ENCODE measurements around the gene ARHGAP11A.

Gene ARHGAP11A

DNA sequence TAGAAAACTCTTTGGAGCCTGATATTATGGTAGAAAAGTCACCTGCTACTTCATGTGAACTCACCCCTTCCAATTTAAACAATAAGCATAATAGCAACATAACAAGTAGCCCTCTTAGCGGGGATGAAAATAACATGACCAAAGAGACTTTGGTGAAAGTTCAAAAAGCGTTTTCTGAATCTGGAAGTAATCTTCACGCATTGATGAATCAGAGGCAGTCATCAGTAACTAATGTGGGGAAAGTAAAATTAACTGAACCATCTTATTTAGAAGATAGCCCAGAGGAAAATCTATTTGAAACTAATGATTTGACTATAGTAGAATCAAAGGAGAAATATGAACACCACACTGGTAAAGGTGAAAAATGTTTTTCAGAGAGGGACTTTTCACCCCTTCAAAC lies 21.1 kb downstream of the ARHGAP11A start:
- Histone ChIP-seq H3K4me3 (ENCODE audit: insufficient read depth, low read depth, low read length, poor library complexity, severe bottlenecking) (no peak overlapping the region), H3K27me3 (replicated peaks; ENCODE audit: control insufficient read depth, insufficient read depth, low read length, poor library complexity, severe bottlenecking) (no peaks in the 10 kb centered on the region), H3K27ac (ENCODE audit: insufficient read depth, low read length, poor library complexity, severe bottlenecking) (no peak overlapping the region), H3K9me3 (ENCODE audit: control insufficient read depth, low read length) (no peaks in the 10 kb centered on the region), H3K36me3 (ENCODE audit: control insufficient read depth, insufficient read depth, low read length) (no peaks in the 10 kb centered on the region), H3K4me1 (ENCODE audit: control insufficient read depth, insufficient read depth, low read length, poor library complexity, severe bottlenecking) (no peaks in the 10 kb centered on the region)
- no peak for DNase-seq

DNA sequence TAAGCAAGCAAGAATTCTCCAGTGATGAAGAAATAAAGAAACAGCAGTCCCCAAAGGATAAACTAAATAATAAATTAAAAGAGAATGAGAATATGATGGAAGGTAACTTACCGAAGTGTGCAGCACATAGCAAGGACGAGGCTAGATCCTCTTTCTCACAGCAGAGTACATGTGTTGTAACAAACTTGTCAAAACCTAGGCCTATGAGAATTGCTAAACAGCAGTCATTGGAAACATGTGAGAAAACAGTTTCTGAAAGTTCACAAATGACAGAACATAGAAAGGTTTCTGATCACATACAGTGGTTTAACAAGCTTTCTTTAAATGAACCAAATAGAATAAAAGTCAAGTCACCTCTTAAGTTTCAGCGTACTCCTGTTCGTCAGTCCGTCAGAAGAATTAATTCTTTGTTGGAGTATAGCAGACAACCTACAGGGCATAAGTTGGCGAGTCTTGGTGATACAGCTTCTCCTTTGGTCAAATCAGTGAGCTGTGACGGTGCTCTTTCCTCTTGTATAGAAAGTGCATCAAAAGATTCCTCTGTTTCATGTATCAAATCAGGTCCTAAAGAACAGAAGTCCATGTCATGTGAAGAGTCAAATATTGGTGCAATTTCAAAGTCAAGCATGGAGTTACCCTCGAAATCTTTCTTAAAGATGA lies 21.7 kb downstream of the ARHGAP11A start:
- DNase-seq, result no peak
- Histone ChIP-seq H3K36me3 (ENCODE audit: control insufficient read depth, insufficient read depth, low read length) (no peaks in the 10 kb centered on the region), H3K4me1 (ENCODE audit: control insufficient read depth, insufficient read depth, low read length, poor library complexity, severe bottlenecking) (no peaks in the 10 kb centered on the region), H3K27ac (ENCODE audit: insufficient read depth, low read length, poor library complexity, severe bottlenecking) (no peak overlapping the region), H3K4me3 (ENCODE audit: insufficient read depth, low read depth, low read length, poor library complexity, severe bottlenecking) (no peak overlapping the region), H3K27me3 (replicated peaks; ENCODE audit: control insufficient read depth, insufficient read depth, low read length, poor library complexity, severe bottlenecking) (no peaks in the 10 kb centered on the region), H3K9me3 (ENCODE audit: control insufficient read depth, low read length) (no peaks in the 10 kb centered on the region)

DNA sequence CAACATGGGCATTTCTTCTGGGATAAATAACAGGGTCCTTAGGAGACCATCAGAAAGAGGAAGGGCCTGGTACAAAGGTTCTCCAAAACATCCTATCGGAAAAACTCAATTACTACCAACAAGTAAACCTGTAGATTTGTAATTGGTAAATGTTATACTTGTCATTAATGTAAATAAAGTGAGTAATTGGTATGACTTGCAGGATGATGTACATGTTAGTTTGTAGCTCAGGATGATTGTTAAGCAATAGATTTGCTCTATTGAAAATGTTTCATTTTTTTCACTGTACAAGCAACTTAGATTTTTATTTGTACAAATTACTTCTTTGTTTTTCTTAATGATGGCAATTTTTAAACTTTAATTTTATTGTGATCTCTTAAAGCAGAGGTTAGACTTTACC lies 22.4 kb downstream of the ARHGAP11A start:
- no peak for DNase-seq
- H3K36me3 ChIP-seq (ENCODE audit: control insufficient read depth, insufficient read depth, low read length), result no peaks in the 10 kb centered on the region
- no peak overlapping the region for H3K27ac ChIP-seq (ENCODE audit: insufficient read depth, low read length, poor library complexity, severe bottlenecking)
- H3K27me3 ChIP-seq (replicated peaks; ENCODE audit: control insufficient read depth, insufficient read depth, low read length, poor library complexity, severe bottlenecking), result no peaks in the 10 kb centered on the region
- H3K9me3 ChIP-seq (ENCODE audit: control insufficient read depth, low read length), result no peaks in the 10 kb centered on the region
- H3K4me3 ChIP-seq (ENCODE audit: insufficient read depth, low read depth, low read length, poor library complexity, severe bottlenecking), result no peak overlapping the region
- H3K4me1 ChIP-seq (ENCODE audit: control insufficient read depth, insufficient read depth, low read length, poor library complexity, severe bottlenecking), result no peaks in the 10 kb centered on the region

DNA sequence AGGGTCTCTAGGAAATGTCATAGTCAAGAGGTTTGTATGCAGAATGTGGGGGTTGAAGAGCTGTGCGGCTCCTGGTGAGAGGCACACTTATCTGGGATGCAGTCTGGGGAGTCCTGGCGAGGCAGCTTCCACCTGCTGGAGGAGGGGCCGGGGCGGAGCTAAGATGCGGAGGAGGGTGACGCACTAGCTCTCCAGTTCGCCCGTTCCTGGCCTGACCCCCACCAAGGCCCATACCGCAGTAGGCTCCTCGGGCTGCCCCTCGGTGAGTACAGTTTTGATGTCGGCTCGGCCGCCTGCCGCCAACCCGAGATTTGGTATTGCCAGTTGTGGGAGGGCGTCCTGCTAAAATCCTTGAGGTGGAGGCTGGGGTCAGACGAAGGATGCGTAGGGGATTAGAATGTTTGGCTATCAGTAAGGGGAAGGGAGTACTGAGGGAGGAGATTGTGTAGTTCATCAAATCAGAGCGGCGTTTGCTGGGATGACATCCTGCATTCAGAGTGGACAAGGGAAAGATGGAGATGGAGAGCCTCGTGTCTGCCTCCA lies 26.3 kb downstream of the ARHGAP11A start, which contains the start of gene SCG5:
TSS of gene SCG5 (plus strand) at position 194 of the 543 bp plus-strand sequence. CDS start 1,883 bp downstream, outside the sequence.
- no peak for DNase-seq
- H3K9me3 ChIP-seq (ENCODE audit: control insufficient read depth, low read length), result no peaks in the 10 kb centered on the region
- H3K4me3 ChIP-seq (ENCODE audit: insufficient read depth, low read depth, low read length, poor library complexity, severe bottlenecking), result no peak within 1 kb of the TSS
- no peaks in the 10 kb centered on the region for H3K27me3 ChIP-seq (replicated peaks; ENCODE audit: control insufficient read depth, insufficient read depth, low read length, poor library complexity, severe bottlenecking)
- no peak within 1 kb of the TSS for H3K27ac ChIP-seq (ENCODE audit: insufficient read depth, low read length, poor library complexity, severe bottlenecking)
- H3K4me1 ChIP-seq (ENCODE audit: control insufficient read depth, insufficient read depth, low read length, poor library complexity, severe bottlenecking), result no peaks in the 10 kb centered on the region
- H3K36me3 ChIP-seq (ENCODE audit: control insufficient read depth, insufficient read depth, low read length), result no peaks in the 10 kb centered on the region

DNA sequence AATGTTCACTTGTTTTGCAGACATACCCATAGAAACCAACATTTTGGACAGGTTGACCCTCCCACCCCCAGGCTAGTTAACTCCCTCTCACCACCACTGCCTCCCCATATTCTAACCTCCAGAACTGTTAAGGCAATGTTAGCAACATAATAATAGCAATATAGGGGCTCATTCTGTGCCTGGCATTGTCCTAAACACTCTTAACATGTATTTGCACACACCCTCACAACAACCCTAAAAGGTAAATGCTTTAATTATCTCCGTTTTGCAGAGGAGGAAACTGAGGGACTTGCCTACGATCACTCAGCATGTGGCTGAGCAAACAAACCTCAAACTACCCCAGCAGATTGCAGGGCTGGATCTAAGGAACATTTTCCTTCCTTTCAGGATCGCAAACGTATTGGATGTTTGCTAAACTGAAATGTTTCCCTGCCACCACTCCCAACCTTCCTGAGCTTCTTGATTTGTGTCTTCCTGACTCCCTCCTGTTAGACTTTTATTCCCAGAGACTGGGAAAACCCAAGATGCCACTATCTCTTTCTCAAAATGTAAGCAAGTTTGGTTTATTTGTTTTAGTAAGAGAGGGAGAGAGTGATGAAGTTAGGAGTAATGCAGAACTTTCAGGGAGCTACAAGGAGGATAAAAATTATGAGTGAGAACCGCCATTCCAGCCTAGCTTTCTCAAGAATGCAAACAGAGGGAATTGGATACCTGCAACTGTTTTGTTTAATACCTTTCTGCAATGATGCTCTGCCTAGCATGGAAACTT lies 27.5 kb downstream of the ARHGAP11A start:
- Histone ChIP-seq H3K9me3 (ENCODE audit: control insufficient read depth, low read length) (no peaks in the 10 kb centered on the region), H3K36me3 (ENCODE audit: control insufficient read depth, insufficient read depth, low read length) (no peaks in the 10 kb centered on the region), H3K4me3 (ENCODE audit: insufficient read depth, low read depth, low read length, poor library complexity, severe bottlenecking) (no peak overlapping the region), H3K27ac (ENCODE audit: insufficient read depth, low read length, poor library complexity, severe bottlenecking) (no peak overlapping the region), H3K4me1 (ENCODE audit: control insufficient read depth, insufficient read depth, low read length, poor library complexity, severe bottlenecking) (no peaks in the 10 kb centered on the region), H3K27me3 (replicated peaks; ENCODE audit: control insufficient read depth, insufficient read depth, low read length, poor library complexity, severe bottlenecking) (no peaks in the 10 kb centered on the region)
- DNase-seq, result no peak

DNA sequence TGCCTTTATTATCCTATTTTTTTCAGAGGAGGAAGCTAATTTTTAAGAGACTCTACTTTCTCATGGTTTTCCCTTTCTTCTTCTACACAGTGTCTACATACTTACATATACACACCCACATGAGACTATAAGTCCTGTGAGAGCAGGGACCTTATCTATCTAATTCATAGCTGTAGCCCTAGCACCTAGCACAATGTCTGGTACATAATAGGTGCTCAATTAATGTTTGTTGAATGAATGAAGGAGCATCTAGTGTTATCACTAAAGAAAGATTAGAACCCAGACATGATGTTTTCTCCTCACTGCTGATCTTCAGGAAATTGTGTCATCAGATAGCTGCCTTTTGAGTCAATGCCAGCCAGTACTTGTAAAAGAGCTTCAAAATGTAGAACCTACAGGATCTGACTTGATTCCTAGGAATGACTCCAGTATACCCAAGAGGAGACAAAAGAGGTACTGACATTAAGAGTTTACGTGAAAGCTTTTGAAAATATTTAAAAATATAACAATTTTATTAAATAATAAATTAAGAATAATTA lies 28.7 kb downstream of the ARHGAP11A start:
- no peaks in the 10 kb centered on the region for H3K36me3 ChIP-seq (ENCODE audit: control insufficient read depth, insufficient read depth, low read length)
- H3K4me1 ChIP-seq (ENCODE audit: control insufficient read depth, insufficient read depth, low read length, poor library complexity, severe bottlenecking), result no peaks in the 10 kb centered on the region
- H3K9me3 ChIP-seq (ENCODE audit: control insufficient read depth, low read length), result no peaks in the 10 kb centered on the region
- H3K4me3 ChIP-seq (ENCODE audit: insufficient read depth, low read depth, low read length, poor library complexity, severe bottlenecking), result no peak overlapping the region
- H3K27me3 ChIP-seq (replicated peaks; ENCODE audit: control insufficient read depth, insufficient read depth, low read length, poor library complexity, severe bottlenecking), result no peaks in the 10 kb centered on the region
- H3K27ac ChIP-seq (ENCODE audit: insufficient read depth, low read length, poor library complexity, severe bottlenecking), result no peak overlapping the region
- DNase-seq, result no peak

DNA sequence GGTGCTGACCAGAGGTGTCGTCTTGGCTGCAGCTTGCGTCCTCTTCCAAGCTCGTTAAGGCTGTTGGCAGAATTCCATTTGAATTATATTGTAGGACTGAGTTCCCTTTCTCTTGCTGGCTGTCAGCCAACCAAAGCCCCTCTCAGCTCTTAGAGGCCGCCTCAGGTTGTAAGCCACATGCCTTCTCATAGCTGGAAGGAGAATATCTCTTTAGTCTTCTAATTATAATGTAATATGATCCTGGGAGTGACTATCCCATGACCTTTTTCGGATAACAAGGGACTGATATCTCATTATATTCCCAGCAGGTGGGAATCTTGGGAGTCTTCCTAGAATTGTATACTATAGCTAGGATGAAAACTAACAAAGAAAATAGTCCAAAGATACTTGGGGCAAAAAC lies 31.0 kb downstream of the ARHGAP11A start:
- DNase-seq, result no peak
- H3K4me3 ChIP-seq (ENCODE audit: insufficient read depth, low read depth, low read length, poor library complexity, severe bottlenecking), result no peak overlapping the region
- H3K36me3 ChIP-seq (ENCODE audit: control insufficient read depth, insufficient read depth, low read length), result no peaks in the 10 kb centered on the region
- H3K9me3 ChIP-seq (ENCODE audit: control insufficient read depth, low read length), result no peaks in the 10 kb centered on the region
- no peaks in the 10 kb centered on the region for H3K27me3 ChIP-seq (replicated peaks; ENCODE audit: control insufficient read depth, insufficient read depth, low read length, poor library complexity, severe bottlenecking)
- H3K4me1 ChIP-seq (ENCODE audit: control insufficient read depth, insufficient read depth, low read length, poor library complexity, severe bottlenecking), result no peaks in the 10 kb centered on the region
- no peak overlapping the region for H3K27ac ChIP-seq (ENCODE audit: insufficient read depth, low read length, poor library complexity, severe bottlenecking)

DNA sequence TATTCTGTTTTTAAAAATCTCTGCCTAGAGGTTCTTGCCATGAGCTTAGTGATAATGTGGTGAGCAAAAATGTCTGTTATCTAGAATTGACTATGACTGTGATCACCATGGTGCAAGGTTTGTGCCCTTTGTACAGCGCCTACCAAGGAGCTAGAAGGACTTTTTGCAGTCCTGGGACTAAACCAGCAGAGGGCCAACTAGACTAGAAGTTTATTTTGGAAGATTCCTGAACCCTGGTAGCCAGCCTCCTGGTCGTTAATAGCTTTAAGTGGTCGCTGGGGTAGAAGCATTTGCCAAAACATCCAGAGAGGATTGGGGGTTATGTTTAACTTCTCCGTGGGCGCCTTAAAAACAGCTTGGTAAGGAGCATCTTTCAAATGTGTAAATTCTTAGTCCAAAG lies 34.0 kb downstream of the ARHGAP11A start:
- no peak for DNase-seq
- H3K27ac ChIP-seq (ENCODE audit: insufficient read depth, low read length, poor library complexity, severe bottlenecking), result no peak overlapping the region
- H3K9me3 ChIP-seq (ENCODE audit: control insufficient read depth, low read length), result no peaks in the 10 kb centered on the region
- H3K4me1 ChIP-seq (ENCODE audit: control insufficient read depth, insufficient read depth, low read length, poor library complexity, severe bottlenecking), result no peaks in the 10 kb centered on the region
- H3K36me3 ChIP-seq (ENCODE audit: control insufficient read depth, insufficient read depth, low read length), result no peaks in the 10 kb centered on the region
- no peaks in the 10 kb centered on the region for H3K27me3 ChIP-seq (replicated peaks; ENCODE audit: control insufficient read depth, insufficient read depth, low read length, poor library complexity, severe bottlenecking)
- no peak overlapping the region for H3K4me3 ChIP-seq (ENCODE audit: insufficient read depth, low read depth, low read length, poor library complexity, severe bottlenecking)

DNA sequence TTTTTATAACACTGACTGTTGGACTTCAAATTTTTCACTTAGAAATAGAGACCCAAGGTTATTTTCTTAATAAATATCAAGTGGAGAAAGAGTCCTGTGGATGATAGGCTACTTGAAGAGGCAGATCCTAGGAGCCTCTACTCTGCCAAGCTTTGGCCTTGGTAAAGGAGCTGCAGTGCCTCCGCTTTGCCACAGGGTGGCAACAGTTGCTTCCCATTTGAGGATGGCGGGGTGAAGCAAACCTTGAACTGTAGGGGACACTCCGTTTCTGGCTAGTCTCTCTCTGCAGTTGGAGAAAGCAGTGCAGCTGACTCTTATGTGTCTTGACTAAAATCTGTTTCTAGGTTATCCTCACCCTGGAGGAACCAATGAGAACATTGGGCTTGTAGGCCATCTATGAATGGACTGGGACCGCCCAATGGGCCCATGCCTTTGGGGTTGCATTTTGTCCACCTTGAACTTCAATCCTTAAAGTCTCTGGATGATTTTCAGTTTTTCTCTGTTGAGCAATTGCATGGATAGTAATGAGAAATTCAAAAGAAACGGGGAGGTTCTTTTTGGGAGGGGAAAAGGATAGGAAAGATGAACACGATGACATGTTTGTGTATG lies 36.0 kb downstream of the ARHGAP11A start:
- Histone ChIP-seq H3K4me1 (ENCODE audit: control insufficient read depth, insufficient read depth, low read length, poor library complexity, severe bottlenecking) (no peaks in the 10 kb centered on the region), H3K4me3 (ENCODE audit: insufficient read depth, low read depth, low read length, poor library complexity, severe bottlenecking) (no peak overlapping the region), H3K9me3 (ENCODE audit: control insufficient read depth, low read length) (no peaks in the 10 kb centered on the region), H3K36me3 (ENCODE audit: control insufficient read depth, insufficient read depth, low read length) (no peaks in the 10 kb centered on the region), H3K27me3 (replicated peaks; ENCODE audit: control insufficient read depth, insufficient read depth, low read length, poor library complexity, severe bottlenecking) (no peaks in the 10 kb centered on the region), H3K27ac (ENCODE audit: insufficient read depth, low read length, poor library complexity, severe bottlenecking) (no peak overlapping the region)
- peak in 2 of 3 donors; percentile 11 to 18 for DNase-seq

All from effector memory CD4-positive, alpha-beta T cell (primary cell).